ENCODE measurements around the gene SAMD4A.

Gene SAMD4A

DNA sequence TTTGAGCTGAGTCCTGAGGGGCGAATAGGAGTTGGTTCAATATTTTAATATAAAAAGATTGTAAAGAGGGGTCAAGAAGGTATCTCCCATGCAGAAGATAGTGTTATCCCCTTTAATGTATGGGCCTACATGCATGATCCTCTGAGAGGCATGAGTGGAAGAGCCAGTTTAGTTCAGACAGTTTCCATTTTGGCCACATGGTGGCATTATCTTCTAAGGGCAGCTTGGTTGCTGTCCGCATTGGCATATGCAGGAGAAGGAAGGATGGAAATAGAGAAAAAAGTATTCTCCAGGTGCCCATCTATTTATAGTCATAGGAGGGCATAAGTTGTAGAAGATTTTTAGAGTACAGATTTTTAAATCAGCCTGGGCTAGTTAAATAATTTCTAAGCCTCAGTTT is 5.4 kb downstream of the SAMD4A start:
- no peak overlapping the region for H3K27ac ChIP-seq
- no peak for TF ChIP-seq ZFX (IDR thresholded peaks at IDR 0.05)
- TF ChIP-seq, protein P1, sequence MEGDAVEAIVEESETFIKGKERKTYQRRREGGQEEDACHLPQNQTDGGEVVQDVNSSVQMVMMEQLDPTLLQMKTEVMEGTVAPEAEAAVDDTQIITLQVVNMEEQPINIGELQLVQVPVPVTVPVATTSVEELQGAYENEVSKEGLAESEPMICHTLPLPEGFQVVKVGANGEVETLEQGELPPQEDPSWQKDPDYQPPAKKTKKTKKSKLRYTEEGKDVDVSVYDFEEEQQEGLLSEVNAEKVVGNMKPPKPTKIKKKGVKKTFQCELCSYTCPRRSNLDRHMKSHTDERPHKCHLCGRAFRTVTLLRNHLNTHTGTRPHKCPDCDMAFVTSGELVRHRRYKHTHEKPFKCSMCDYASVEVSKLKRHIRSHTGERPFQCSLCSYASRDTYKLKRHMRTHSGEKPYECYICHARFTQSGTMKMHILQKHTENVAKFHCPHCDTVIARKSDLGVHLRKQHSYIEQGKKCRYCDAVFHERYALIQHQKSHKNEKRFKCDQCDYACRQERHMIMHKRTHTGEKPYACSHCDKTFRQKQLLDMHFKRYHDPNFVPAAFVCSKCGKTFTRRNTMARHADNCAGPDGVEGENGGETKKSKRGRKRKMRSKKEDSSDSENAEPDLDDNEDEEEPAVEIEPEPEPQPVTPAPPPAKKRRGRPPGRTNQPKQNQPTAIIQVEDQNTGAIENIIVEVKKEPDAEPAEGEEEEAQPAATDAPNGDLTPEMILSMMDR (conservative IDR thresholded peaks at IDR 0.05): peak; percentile 65

DNA sequence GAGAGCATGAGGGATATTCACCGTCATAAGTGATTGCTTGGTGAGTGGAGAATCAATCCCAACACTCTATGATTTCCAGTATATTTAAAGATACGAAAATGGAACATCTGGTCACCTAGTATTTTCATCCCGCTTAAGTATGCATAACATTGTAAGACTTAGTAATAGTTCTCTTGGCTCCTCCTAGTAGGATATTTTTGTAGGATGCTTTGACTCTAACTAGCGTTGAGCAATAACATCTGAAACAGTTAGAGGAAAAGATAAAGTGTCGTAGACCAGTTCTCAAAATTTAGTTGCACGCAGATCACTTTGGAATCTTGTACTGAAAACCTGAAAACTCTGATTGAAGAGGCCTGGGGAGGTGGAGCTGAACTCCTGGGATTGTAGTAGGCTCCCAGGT is 7.6 kb downstream of the SAMD4A start:
- H3K27ac ChIP-seq: no peak overlapping the region
- TF ChIP-seq ZFX (IDR thresholded peaks at IDR 0.05): no peak
- TF ChIP-seq, protein P1 (conservative IDR thresholded peaks at IDR 0.05): no peak

DNA sequence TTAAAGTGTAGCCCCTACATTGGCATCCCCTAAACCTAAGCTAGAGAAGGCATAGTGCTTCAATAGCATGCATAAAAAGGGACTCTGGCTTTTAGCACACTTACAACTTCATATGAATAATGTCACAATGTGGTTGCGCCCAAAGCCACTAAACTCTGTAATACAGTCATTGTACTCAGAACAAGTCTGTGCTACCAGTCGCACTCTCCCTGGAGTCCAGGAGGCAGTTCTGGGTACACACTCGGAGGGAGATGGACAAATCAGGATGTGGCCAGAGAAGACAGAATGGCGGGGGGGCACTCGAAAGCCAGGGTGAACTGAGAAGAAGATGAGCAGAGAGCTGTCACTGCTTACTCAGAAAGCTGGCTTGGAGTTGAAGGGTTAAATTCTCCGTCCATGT is 10.6 kb downstream of the SAMD4A start:
- TF ChIP-seq, protein P1 (conservative IDR thresholded peaks at IDR 0.05): no peak
- no peak for TF ChIP-seq ZFX (IDR thresholded peaks at IDR 0.05)
- no peak overlapping the region for H3K27ac ChIP-seq

DNA sequence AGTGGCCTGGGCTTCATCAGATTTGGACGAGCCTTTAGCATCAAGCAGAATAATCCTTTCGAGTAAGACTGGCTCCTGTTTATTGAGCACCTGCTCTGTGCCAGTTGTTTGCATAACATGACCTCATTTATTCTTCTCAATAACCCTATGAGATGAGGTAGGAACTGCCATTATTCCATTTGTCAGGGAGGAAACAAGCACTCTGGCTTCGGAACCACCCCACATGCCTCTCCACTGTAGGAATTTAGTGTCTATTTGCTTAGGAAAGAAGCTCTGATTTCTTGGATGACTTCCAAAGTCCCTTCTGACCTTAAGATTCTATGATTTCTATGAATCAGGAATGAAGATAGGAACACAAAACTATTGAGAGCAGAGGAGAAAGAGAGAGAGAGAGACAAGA is 11.0 kb downstream of the SAMD4A start:
- H3K27ac ChIP-seq: no peak overlapping the region
- TF ChIP-seq, protein P1 (conservative IDR thresholded peaks at IDR 0.05): no peak
- TF ChIP-seq ZFX (IDR thresholded peaks at IDR 0.05): no peak

DNA sequence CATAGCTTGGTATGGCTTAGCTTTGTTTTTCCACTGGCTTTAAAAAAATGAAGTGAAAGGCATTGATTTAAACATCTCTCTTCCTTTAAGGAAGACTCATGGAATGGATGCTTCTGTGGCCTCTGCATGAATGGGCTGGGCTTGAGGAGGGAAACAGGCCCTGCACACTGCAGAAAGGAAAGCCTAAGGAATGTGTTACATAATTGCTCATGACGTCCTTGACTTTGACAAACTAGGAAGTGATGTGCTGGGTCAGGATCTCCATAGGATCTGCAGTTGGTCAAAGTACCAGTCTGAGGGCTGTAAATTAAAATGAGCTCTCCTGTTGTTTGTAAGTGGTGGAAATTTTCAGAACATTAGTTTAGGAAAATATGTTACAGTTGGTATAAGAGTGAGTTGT is 12.7 kb downstream of the SAMD4A start:
- H3K27ac ChIP-seq: no peak overlapping the region
- TF ChIP-seq, protein P1 (conservative IDR thresholded peaks at IDR 0.05): no peak
- no peak for TF ChIP-seq ZFX (IDR thresholded peaks at IDR 0.05)

DNA sequence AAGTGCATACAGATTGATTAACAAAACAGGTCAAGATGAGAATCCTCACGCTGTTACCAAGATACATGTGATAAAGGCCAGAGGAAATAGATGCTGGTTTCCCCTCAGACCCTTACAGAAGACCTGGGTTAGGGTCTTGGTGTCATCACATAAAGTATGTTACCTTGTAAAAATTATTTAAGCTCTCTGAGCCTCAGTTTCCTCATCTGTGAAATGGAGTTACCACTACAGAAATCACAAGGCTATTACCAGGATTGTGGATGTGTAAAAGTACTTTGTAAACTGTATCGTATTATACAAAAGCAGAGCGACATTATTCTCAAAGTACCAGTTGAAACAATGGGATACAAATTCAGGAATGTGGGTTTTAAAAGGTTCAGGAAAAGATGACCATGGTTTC is 14.0 kb downstream of the SAMD4A start:
- TF ChIP-seq, protein P1 (conservative IDR thresholded peaks at IDR 0.05): no peak
- TF ChIP-seq ZFX (IDR thresholded peaks at IDR 0.05): no peak
- no peak overlapping the region for H3K27ac ChIP-seq

DNA sequence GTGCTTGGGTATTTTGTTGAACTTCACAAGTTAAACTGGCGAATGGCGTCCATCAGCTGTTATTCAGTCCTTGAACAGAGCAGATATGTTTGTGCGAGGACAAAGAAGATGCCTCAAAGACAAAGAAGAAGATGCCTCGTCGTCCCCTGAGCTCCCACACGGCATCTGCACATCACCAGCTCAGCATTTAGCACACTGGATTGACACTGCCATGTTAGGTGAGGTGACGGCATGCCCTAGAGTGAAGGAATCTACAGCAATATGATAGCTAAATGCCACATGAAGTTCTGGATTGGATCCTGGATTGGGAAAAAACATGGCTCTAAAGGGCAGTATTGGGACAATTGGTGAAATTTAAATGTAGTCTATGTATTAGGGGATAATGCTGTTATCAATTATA is 15.4 kb downstream of the SAMD4A start:
- no peak for TF ChIP-seq ZFX (IDR thresholded peaks at IDR 0.05)
- TF ChIP-seq, protein P1 (conservative IDR thresholded peaks at IDR 0.05): no peak
- no peak overlapping the region for H3K27ac ChIP-seq

Measured in C4-2B (cell line).